HepG2 (cell line): ENCODE measurements around the gene BDH2. TPM values are rescaled to one million over a fixed set of nuclear protein-coding genes. Genes with fewer than 3 reads are reported as not detected.

ENCODE experiments used
- ATAC-seq: fragments of 200-7000 bp; cut with Tn5 transposase; 3 replicates; pipeline ENCODE4 v1.9.1; 2020; ENCODE audit warnings: mild to moderate bottlenecking, moderate library complexity
- BruUV-seq: library from RNA; stranded (reverse); fragments of 400-500 nt; replicated peaks from 2 replicates; lab custom pipeline; 2021; lab: Mats Ljungman, UMichigan
- CTCF ChIA-PET: fragments of 300-600 bp; formaldehyde crosslinking; extraction: SDS; loops from one replicate; lab custom pipeline; 2021; ENCODE audit warnings: low total read pairs, inconsistent platforms, low intra/inter-chr PET ratio; lab: Yijun Ruan, JAX
- POLR2A ChIA-PET: fragments of 350-600 bp; sonication (Branson Sonifier 250); formaldehyde crosslinking; loops from one replicate; lab custom pipeline; 2020; ENCODE audit warnings: antibody characterized with exemption, inconsistent platforms; lab: Yijun Ruan, JAX
- DNase-seq: peaks from one replicate; pipeline ENCODE4 v3.0.0-alpha.2; 2015; ENCODE audit warnings: low spot score
- FAIRE-seq: peaks from 3 replicates; lab custom pipeline; 2011; peaks lifted over from hg19 to GRCh38; lab: Jason Lieb, UNC
- H2AFZ ChIP-seq: one replicate; pipeline ENCODE4 v1.6.1; 2011; ENCODE audit warnings: low read length, inconsistent platforms
- H3K27ac ChIP-seq: fragments of 300-600 bp; 3 replicates; pipeline ENCODE4 v1.8.0; 2011; ENCODE audit warnings: mixed run types, mild to moderate bottlenecking, mixed read lengths, low read length, inconsistent platforms; ENCODE audit not compliant: insufficient read depth; ENCODE audit errors: extremely low read length
- H3K27me3 ChIP-seq, 2 experiments: fragments of 200-600 bp in 1 of 2; 2 replicates in 1 of 2; 3 replicates in 1 of 2; pipeline versions ENCODE4 v1.6.0 to v1.8.0; 2011; ENCODE audit warnings: low read length in 2 of 2, mild to moderate bottlenecking in 2 of 2, moderate library complexity in 2 of 2, inconsistent platforms in 1 of 2; ENCODE audit not compliant: insufficient read depth in 2 of 2, control insufficient read depth in 1 of 2
- H3K36me3 ChIP-seq, 2 experiments: fragments of 200-600 bp in 1 of 2; replicated peaks in 1 of 2; 2 replicates in 1 of 2; 3 replicates in 1 of 2; pipeline versions ENCODE4 v1.5.1 to v1.8.0; 2011; ENCODE audit warnings: low read length in 2 of 2, inconsistent platforms in 1 of 2; ENCODE audit not compliant: insufficient read depth in 2 of 2, control insufficient read depth in 1 of 2
- H3K4me1 ChIP-seq: 2 replicates; pipeline ENCODE4 v1.5.1; 2012; ENCODE audit warnings: low read length, inconsistent platforms; ENCODE audit not compliant: insufficient read depth
- H3K4me2 ChIP-seq: 2 replicates; pipeline ENCODE4 v1.6.0; 2011; ENCODE audit warnings: low read depth, low read length, inconsistent platforms
- H3K4me3 ChIP-seq, 3 experiments: fragments of 200-600 bp in 1 of 3; sonication (generic), shearing (Covaris generic) in 1 of 3; replicated peaks in 1 of 3; 2 replicates each; pipeline ENCODE4 v1.5.1; 2011 to 2016; ENCODE audit warnings: low read length in 3 of 3, inconsistent platforms in 2 of 3, low read depth in 2 of 3, mild to moderate bottlenecking in 2 of 3, control low read depth in 1 of 3, mixed read lengths in 1 of 3; ENCODE audit not compliant: insufficient read depth in 1 of 3
- H3K79me2 ChIP-seq: one replicate; pipeline ENCODE4 v1.6.1; 2011; ENCODE audit warnings: low read length, inconsistent platforms; ENCODE audit not compliant: insufficient read depth
- H3K9ac ChIP-seq: 2 replicates; pipeline ENCODE4 v1.6.0; 2011; ENCODE audit warnings: mild to moderate bottlenecking, low read depth, low read length, inconsistent platforms; ENCODE audit not compliant: insufficient read depth
- H3K9me3 ChIP-seq: 2 replicates; pipeline ENCODE4 v1.5.1; 2012; ENCODE audit warnings: mild to moderate bottlenecking, low read length
- H4K20me1 ChIP-seq: 2 replicates; pipeline ENCODE4 v1.6.0; 2011; ENCODE audit warnings: inconsistent platforms, mild to moderate bottlenecking, low read length, moderate library complexity; ENCODE audit not compliant: insufficient read depth
- AHDC1 ChIP-seq: sonication (generic); formaldehyde crosslinking; IDR thresholded peaks from 2 replicates; pipeline ENCODE4 v1.5.1; 2020; ENCODE audit warnings: mild to moderate bottlenecking, missing genetic modification reagents, borderline replicate concordance
- ATF5 ChIP-seq: sonication (generic); formaldehyde crosslinking; IDR thresholded peaks from 2 replicates; pipeline ENCODE4 v1.4.0; 2020; ENCODE audit warnings: mild to moderate bottlenecking, low read depth, missing genetic modification reagents
- NAIF1 ChIP-seq: sonication (generic); formaldehyde crosslinking; IDR thresholded peaks from 2 replicates; pipeline ENCODE4 v1.5.0; 2020; ENCODE audit warnings: mild to moderate bottlenecking, missing genetic modification reagents, borderline replicate concordance
- NR0B2 ChIP-seq: sonication (generic); formaldehyde crosslinking; IDR thresholded peaks from 2 replicates; pipeline ENCODE4 v1.4.0; 2020; ENCODE audit warnings: mild to moderate bottlenecking, missing genetic modification reagents
- NR2F1 ChIP-seq, 2 experiments: fragments of 450-650 bp in 1 of 2; formaldehyde crosslinking in 1 of 2; IDR thresholded peaks; 2 replicates each; pipeline versions ENCODE4 v1.5.0 to v1.6.1; 2016 to 2020; ENCODE audit warnings: mild to moderate bottlenecking in 1 of 2, missing compliant biosample characterization in 1 of 2, missing genetic modification reagents in 1 of 2, moderate library complexity in 1 of 2
- NR3C1 ChIP-seq: sonication (generic); formaldehyde crosslinking; IDR thresholded peaks from 2 replicates; pipeline ENCODE4 v1.4.0; 2020; ENCODE audit warnings: missing genetic modification reagents
- PLSCR1 ChIP-seq: sonication (generic); formaldehyde crosslinking; IDR thresholded peaks from 2 replicates; pipeline ENCODE4 v1.5.0; 2020; ENCODE audit warnings: missing genetic modification reagents, mild to moderate bottlenecking, borderline replicate concordance
- TEAD3 ChIP-seq: optimal IDR thresholded peaks from 2 replicates; pipeline ENCODE3; 2016; ENCODE audit warnings: borderline replicate concordance
- THAP9 ChIP-seq: sonication (generic); formaldehyde crosslinking; IDR thresholded peaks from 2 replicates; pipeline ENCODE4; 2020; ENCODE audit warnings: missing genetic modification reagents, mild to moderate bottlenecking, borderline replicate concordance
- ZNF510 ChIP-seq: sonication (generic); formaldehyde crosslinking; IDR thresholded peaks from 2 replicates; pipeline ENCODE4 v1.4.0; 2020; ENCODE audit warnings: low read depth, mild to moderate bottlenecking, missing genetic modification reagents
- ZNF567 ChIP-seq: sonication (generic); formaldehyde crosslinking; IDR thresholded peaks from 2 replicates; pipeline ENCODE4 v1.8.1; 2023; ENCODE audit warnings: mild to moderate bottlenecking, missing genetic modification reagents, borderline replicate concordance
- ZNF816 ChIP-seq: sonication (generic); formaldehyde crosslinking; IDR thresholded peaks from 2 replicates; pipeline ENCODE4 v1.8.0; 2022; ENCODE audit warnings: missing genetic modification reagents, mild to moderate bottlenecking, borderline replicate concordance
- WGBS: methylation state at CpG from one replicate; pipeline ENCODE4 v1.1.6; 2017; ENCODE audit warnings: low lambda C conversion rate; 5-methylcytosine and 5-hydroxymethylcytosine counted together
- in situ Hi-C: cut with HindIII; loops from 2 replicates; pipeline ENCODE4 v1.10.0; 2017; ENCODE audit warnings: low pct_unique_long_range_greater_than_20kb; ENCODE audit not compliant: extremely low pct_ligation_motif_present
- intact Hi-C: fragments of 100-400 bp; cut with micrococcal nuclease; formaldehyde crosslinking; loops from one replicate; pipeline ENCODE4 v1.10.0; 2022; ENCODE audit not compliant: unreplicated experiment
- polyA plus RNA-seq, 8 experiments: library from polyadenylated mRNA; depleted of rRNA in 3 of 8; stranded (reverse) in 7 of 8; unstranded in 1 of 8; fragments of >200 nt; fragmentation: Illumina TruSeq in 4 of 8; extraction: Trizol in 4 of 8; gene quantifications; 2 replicates each; pipeline versions ENCODE4 v1.2.1 to v1.2.3, GENCODE V29; 2011 to 2016; ENCODE audit warnings: low read depth in 4 of 8, missing spikeins in 1 of 8, mixed read lengths in 1 of 8; ENCODE audit not compliant: insufficient read depth in 1 of 8
- total RNA-seq, 5 experiments: library from RNA; depleted of rRNA; stranded (reverse); fragments of >200 nt; fragmentation: Illumina TruSeq; extraction: Trizol; gene quantifications; 2 replicates each; pipeline ENCODE4 v1.2.3, GENCODE V29; 2016; ENCODE audit warnings: low read depth in 1 of 5

BDH2 gene
- total and polyA plus RNA-seq, 2 of the 13 experiments (the other 11 are each of a cell fraction or from before 2014, with no cell fraction given): 34.8 to 46.2 TPM

- no peak overlapping the region for H3K27ac ChIP-seq
- no peaks in the 10 kb centered on the region for H3K27me3 ChIP-seq
- intact Hi-C loops (no loop called here), in situ Hi-C loops (no loop called here)
- no peak for DNase-seq
- no TSS peak for BruUV-seq
- no peak overlapping the region for H3K4me2 ChIP-seq
- CTCF ChIA-PET: no interaction called here
- H3K9ac ChIP-seq: no peak overlapping the region
- H4K20me1 ChIP-seq: no peaks in the 10 kb centered on the region
- H2AFZ ChIP-seq: no peak overlapping the region
- ATAC-seq: no peak
- FAIRE-seq: no peak
- H3K36me3 ChIP-seq: peaks cover 2 to 30% of the 10 kb centered on the region in 2 experiments; a peak in 4 of 5 replicates
- WGBS: 32% methylated on average over 1 of the region's 1 CpG
- H3K9me3 ChIP-seq: no peaks in the 10 kb centered on the region
- no peak overlapping the region for H3K4me3 ChIP-seq
- H3K4me1 ChIP-seq: no peaks in the 10 kb centered on the region
- POLR2A ChIA-PET: no interaction called here
- no peaks in the 10 kb centered on the region for H3K79me2 ChIP-seq
- TF ChIP-seq ATF5 (CRISPR knock-in tag): no peak
- no peak for TF ChIP-seq NR0B2
- no peak for TF ChIP-seq NR2F1 (CRISPR knock-in tag; IDR thresholded peaks at IDR 0.05)
- no peak for TF ChIP-seq THAP9
- TF ChIP-seq NR3C1 (CRISPR knock-in tag): no peak
- no peak for TF ChIP-seq NAIF1 (CRISPR knock-in tag)
- no peak for TF ChIP-seq ZNF567
- TF ChIP-seq TEAD3 (CRISPR knock-in tag): no peak
- no peak for TF ChIP-seq ZNF816 (CRISPR knock-in tag)
- TF ChIP-seq PLSCR1: no peak
- TF ChIP-seq ZNF510 (CRISPR knock-in tag): no peak
- no peak for TF ChIP-seq AHDC1
These were observed 37.2 kb upstream of the BDH2 start for GRCh38 chr4:103136671-103137445.
